ENCODE data around the gene ALG5. TPM values are rescaled to one million over a fixed set of nuclear protein-coding genes. Genes with fewer than 3 reads are reported as not detected.

Gene ALG5
- polyA plus RNA-seq, 1 of the 3 experiments (the other 2 are of a cell fraction): 24.2 TPM

DNA sequence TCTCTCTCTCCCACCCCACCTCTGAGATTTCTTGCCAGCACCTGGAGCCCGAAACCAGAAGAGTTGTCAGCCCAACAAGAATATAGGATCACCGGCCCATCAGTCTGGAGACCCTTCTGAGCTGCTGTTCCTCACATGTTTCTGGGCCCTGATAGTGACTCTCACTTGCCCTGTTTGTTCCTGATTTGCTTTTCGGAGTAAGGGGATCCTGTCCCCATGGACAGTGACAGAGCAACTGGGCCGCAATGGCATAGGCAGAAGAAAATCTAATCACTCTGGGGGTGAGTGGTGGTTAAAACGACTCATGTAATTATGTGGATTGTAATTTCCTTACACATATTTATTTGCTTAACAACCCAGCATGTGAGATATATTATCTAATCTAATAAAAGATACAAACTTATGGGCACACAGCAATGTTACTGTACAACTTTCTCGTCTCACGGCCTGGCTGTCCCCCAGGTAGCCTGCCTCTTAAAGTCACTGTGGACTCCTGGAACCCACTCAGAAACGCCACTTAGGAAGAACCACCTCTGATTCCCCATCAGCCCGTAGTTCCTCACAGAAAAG is 78.4 kb downstream of the ALG5 start:
- Histone ChIP-seq H3K4me3 (ENCODE audit: low read depth in 2 of 2, low read length in 1 of 2) (peak overlapping the region; percentile 51 to 60; a peak in 3 of 4 replicates), H2AFZ (ENCODE audit: low read depth) (peak overlapping the region; percentile 92), H3K9ac (peak overlapping the region; percentile 65), H3K79me2 (ENCODE audit: insufficient read depth) (peaks cover 33% of the 10 kb centered on the region), H3F3A (replicated peaks; ENCODE audit: insufficient read depth) (peaks cover 24% of the 10 kb centered on the region), H3K9me3 (no peaks in the 10 kb centered on the region), H3K27ac (ENCODE audit: low read depth in 2 of 2, low read length in 1 of 2) (peak overlapping the region; percentile 51 to 96), H3K36me3 (replicated peaks in 1 of 2; ENCODE audit: control insufficient read depth in 1 of 2, insufficient read depth in 2 of 2, low read length in 1 of 2) (no peaks in the 10 kb centered on the region), H4K20me1 (ENCODE audit: insufficient read depth) (no peaks in the 10 kb centered on the region), H3K27me3 (ENCODE audit: insufficient read depth) (no peaks in the 10 kb centered on the region), H3K4me1 (ENCODE audit: control insufficient read depth in 1 of 2, insufficient read depth in 2 of 2, low read depth in 1 of 2, low read length in 1 of 2) (peaks cover 18 to 34% of the 10 kb centered on the region in 2 experiments; a peak in 3 of 4 replicates), H3K4me2 (peak overlapping the region; percentile 79), H3K9me2 (no peaks in the 10 kb centered on the region)
- POLR2A ChIA-PET: no interaction called here
- TF ChIP-seq MEF2A (IDR thresholded peaks at IDR 0.05; ENCODE audit: borderline replicate concordance, low read depth) (no peak), RAD21 (IDR thresholded peaks at IDR 0.05; ENCODE audit: low read length) (no peak), YY1 (IDR thresholded peaks at IDR 0.05; ENCODE audit: low read depth) (no peak), MXI1 (IDR thresholded peaks at IDR 0.05; ENCODE audit: low read depth, low read length) (no peak), FOXJ3 (CRISPR knock-in tag; IDR thresholded peaks at IDR 0.05) (no peak), ELF1 (IDR thresholded peaks at IDR 0.05) (no peak), SIN3A (IDR thresholded peaks at IDR 0.05; ENCODE audit: borderline replicate concordance, low read depth, low read length) (no peak), POLR2AphosphoS5 (IDR thresholded peaks at IDR 0.05; ENCODE audit: low read depth, low read length) (no peak), RCOR1 (IDR thresholded peaks at IDR 0.05; ENCODE audit: low read length) (no peak)
- TF ChIP-seq, protein P1, sequence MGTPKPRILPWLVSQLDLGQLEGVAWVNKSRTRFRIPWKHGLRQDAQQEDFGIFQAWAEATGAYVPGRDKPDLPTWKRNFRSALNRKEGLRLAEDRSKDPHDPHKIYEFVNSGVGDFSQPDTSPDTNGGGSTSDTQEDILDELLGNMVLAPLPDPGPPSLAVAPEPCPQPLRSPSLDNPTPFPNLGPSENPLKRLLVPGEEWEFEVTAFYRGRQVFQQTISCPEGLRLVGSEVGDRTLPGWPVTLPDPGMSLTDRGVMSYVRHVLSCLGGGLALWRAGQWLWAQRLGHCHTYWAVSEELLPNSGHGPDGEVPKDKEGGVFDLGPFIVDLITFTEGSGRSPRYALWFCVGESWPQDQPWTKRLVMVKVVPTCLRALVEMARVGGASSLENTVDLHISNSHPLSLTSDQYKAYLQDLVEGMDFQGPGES (IDR thresholded peaks at IDR 0.05; ENCODE audit: low read depth, low read length): no peak
- TF ChIP-seq, protein P2, sequence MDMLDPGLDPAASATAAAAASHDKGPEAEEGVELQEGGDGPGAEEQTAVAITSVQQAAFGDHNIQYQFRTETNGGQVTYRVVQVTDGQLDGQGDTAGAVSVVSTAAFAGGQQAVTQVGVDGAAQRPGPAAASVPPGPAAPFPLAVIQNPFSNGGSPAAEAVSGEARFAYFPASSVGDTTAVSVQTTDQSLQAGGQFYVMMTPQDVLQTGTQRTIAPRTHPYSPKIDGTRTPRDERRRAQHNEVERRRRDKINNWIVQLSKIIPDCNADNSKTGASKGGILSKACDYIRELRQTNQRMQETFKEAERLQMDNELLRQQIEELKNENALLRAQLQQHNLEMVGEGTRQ (IDR thresholded peaks at IDR 0.05; ENCODE audit: borderline replicate concordance, low read depth, low read length): no peak
- CTCF ChIA-PET: no interaction called here
- 71% methylated on average over 7 of the region's 9 CpGs for WGBS (ENCODE audit: low lambda C conversion rate)
- no peak for DNase-seq

DNA sequence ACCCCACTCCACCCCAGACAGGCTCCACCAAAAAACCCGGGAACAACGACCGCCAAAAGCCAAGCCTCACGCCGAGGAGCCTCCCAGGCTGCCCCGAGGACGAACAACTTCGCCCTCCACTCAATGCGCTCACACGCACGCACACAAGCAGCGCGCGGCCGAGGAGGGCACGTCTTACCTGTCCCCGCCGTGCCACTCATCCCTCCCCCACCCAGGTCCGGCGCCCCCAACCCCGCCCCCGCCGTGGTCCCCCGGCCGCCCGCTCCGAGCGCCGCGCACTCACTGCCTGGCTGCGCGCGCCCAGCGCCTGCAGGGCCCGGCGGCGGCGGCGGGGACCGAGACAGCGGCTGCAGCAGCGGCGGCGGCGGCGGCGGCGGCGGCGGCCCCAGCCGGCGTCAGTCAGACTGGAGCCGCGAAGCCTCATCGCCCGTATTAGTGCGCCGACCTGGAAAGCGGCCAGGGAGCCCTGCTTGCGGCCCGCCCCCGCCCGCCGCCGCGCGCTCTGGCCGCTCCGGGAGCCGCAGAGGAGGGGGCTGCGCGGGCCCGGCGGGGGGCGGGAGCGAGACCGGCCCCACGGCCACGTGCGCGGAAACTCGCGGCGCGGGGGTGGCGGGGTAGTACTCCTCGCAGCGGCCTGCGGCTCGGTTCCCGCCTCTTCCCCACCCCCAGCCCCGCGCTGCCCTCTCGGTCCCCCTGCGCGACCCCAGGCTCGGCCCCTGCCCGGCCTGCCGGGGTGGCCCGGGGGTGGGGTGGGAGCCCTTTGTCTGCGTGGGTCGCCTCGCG is 79.1 kb downstream of the ALG5 start, which contains the start of gene SMAD9:
SMAD9 (minus strand) TSS at position 406 of the 783 bp plus-strand sequence. CDS start 40,549 bp downstream, outside the sequence.
- Histone ChIP-seq H3K9me3 (no peaks in the 10 kb centered on the region), H3K79me2 (ENCODE audit: insufficient read depth) (peaks cover 39% of the 10 kb centered on the region), H3K9me2 (no peaks in the 10 kb centered on the region), H3K4me3 (ENCODE audit: low read depth in 2 of 2, low read length in 1 of 2) (peak within 1 kb of the TSS; percentile 60 to 95), H3K27ac (ENCODE audit: low read depth in 2 of 2, low read length in 1 of 2) (peak within 1 kb of the TSS; percentile 84 to 96), H3K27me3 (ENCODE audit: insufficient read depth) (no peaks in the 10 kb centered on the region), H4K20me1 (ENCODE audit: insufficient read depth) (no peaks in the 10 kb centered on the region), H3F3A (replicated peaks; ENCODE audit: insufficient read depth) (peaks cover 24% of the 10 kb centered on the region), H3K4me2 (peak within 1 kb of the TSS; percentile 83), H3K36me3 (replicated peaks in 1 of 2; ENCODE audit: control insufficient read depth in 1 of 2, insufficient read depth in 2 of 2, low read length in 1 of 2) (no peaks in the 10 kb centered on the region), H3K4me1 (ENCODE audit: control insufficient read depth in 1 of 2, insufficient read depth in 2 of 2, low read depth in 1 of 2, low read length in 1 of 2) (peaks cover 25 to 40% of the 10 kb centered on the region in 2 experiments; a peak in 3 of 4 replicates), H2AFZ (ENCODE audit: low read depth) (peak within 1 kb of the TSS; percentile 92), H3K9ac (peak within 1 kb of the TSS; percentile 83)
- TF ChIP-seq RAD21 (IDR thresholded peaks at IDR 0.05; ENCODE audit: low read length) (no peak), GATA2 (CRISPR knock-in tag; IDR thresholded peaks at IDR 0.05) (no peak), EZH2phosphoT487 (IDR thresholded peaks at IDR 0.05; ENCODE audit: borderline replicate concordance, low read depth) (no peak), YY1 (IDR thresholded peaks at IDR 0.05; ENCODE audit: low read depth) (no peak), ELF1 (IDR thresholded peaks at IDR 0.05) (no peak), TAF1 (IDR thresholded peaks at IDR 0.05; ENCODE audit: borderline replicate concordance, low read depth, low read length) (no peak), RCOR1 (IDR thresholded peaks at IDR 0.05; ENCODE audit: low read length) (no peak), FOXJ3 (CRISPR knock-in tag; IDR thresholded peaks at IDR 0.05) (no peak), FOXM1 (IDR thresholded peaks at IDR 0.05; ENCODE audit: low read depth) (no peak), SIN3A (IDR thresholded peaks at IDR 0.05; ENCODE audit: borderline replicate concordance, low read depth, low read length) (no peak), NFIC (IDR thresholded peaks at IDR 0.05; ENCODE audit: borderline replicate concordance) (peak; percentile 64)
- TF ChIP-seq, protein P3, sequence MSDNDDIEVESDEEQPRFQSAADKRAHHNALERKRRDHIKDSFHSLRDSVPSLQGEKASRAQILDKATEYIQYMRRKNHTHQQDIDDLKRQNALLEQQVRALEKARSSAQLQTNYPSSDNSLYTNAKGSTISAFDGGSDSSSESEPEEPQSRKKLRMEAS (IDR thresholded peaks at IDR 0.05; ENCODE audit: low read depth): peak; percentile 9; the same call in 1 of the 2 replicates
- TF ChIP-seq, protein P1 (IDR thresholded peaks at IDR 0.05; ENCODE audit: low read depth, low read length): no peak
- DNase-seq: peak; percentile 91
- 2% methylated on average over 16 of the region's 104 CpGs for WGBS (ENCODE audit: low lambda C conversion rate)
- POLR2A ChIA-PET: no interaction called here
- CTCF ChIA-PET: interaction anchor here (0.9 to 1.8 kb wide), 3 partner anchors 53 to 71 kb away, joined by 3 to 5 read pairs (median 3); no protein-coding TSS in a partner anchor

Measured in SK-N-SH (cell line).